ENCODE data around the gene BFSP1.

The BFSP1 gene

DNA sequence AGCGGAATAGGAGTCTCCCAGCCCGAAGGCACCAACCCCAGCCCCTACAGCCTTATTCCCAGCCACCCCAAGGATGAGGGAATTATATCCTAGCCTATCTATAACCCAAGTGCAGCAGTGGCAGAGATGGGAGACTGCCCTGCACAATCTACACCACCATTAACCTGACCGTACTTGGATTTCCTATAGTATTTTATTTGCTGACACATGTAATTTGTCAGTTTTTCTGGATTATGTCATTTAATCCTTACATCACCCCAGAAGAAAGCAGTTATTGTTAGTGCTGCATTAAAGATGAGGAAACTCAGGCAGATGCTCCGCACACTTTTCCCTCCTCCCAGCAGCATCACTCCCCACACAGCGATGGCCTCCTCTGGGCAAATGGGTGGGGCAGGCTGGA lies 6.0 kb downstream of the BFSP1 start:
- no peaks in the 10 kb centered on the region for H3K4me1 ChIP-seq (ENCODE audit: control insufficient read depth, insufficient read depth, low read length)
- TF ChIP-seq SETDB1 (IDR thresholded peaks at IDR 0.05; ENCODE audit: insufficient read length, low read length), result no peak
- TF ChIP-seq, protein P1, sequence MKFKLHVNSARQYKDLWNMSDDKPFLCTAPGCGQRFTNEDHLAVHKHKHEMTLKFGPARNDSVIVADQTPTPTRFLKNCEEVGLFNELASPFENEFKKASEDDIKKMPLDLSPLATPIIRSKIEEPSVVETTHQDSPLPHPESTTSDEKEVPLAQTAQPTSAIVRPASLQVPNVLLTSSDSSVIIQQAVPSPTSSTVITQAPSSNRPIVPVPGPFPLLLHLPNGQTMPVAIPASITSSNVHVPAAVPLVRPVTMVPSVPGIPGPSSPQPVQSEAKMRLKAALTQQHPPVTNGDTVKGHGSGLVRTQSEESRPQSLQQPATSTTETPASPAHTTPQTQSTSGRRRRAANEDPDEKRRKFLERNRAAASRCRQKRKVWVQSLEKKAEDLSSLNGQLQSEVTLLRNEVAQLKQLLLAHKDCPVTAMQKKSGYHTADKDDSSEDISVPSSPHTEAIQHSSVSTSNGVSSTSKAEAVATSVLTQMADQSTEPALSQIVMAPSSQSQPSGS (tag by site-specific recombination; IDR thresholded peaks at IDR 0.05; ENCODE audit: low read depth), result 0 out of 2 replicates have a peak, but pooled peaks have one; percentile 15
- ChIA-PET POLR2A (no interaction called here), CTCF (interaction anchor here (1.2 kb wide), 1 partner anchor 8 kb away, joined by 3 read pairs; no protein-coding TSS in a partner anchor)
- no peak overlapping the region for H3K4me3 ChIP-seq (ENCODE audit: low read depth, low read length)
- no peaks in the 10 kb centered on the region for H3K9me3 ChIP-seq (ENCODE audit: control insufficient read depth, insufficient read depth, low read depth, low read length)
- H3K36me3 ChIP-seq (ENCODE audit: control insufficient read depth in 2 of 2, insufficient read depth in 1 of 2, low read length in 2 of 2), result no peaks in the 10 kb centered on the region
- no peak overlapping the region for H3K27ac ChIP-seq (ENCODE audit: extremely low read depth, low read depth, low read length)

DNA sequence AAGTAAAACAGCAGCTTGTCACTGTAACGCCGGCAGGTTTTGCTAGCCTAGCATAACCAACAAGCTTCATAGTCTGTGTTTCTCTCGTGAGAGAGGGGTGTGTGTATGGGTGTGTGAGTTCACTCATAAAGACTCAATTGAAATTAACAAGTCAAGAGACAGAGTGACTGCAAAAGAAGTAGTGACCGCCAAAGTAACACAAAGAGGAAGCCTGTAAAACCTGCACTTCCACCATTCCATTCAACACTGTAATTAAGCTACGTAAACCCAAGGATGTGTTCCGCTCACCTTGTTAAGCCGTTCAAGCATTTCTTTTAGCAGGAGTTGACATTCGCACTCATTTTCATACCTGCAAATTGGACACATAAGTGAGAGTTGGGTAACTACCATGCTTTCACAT lies 6.6 kb downstream of the BFSP1 start:
- ChIA-PET POLR2A (no interaction called here), CTCF (interaction anchor here (1.2 to 1.5 kb wide), 2 partner anchors 8 to 21 kb away, joined by 3 read pairs; no protein-coding TSS in a partner anchor)
- Histone ChIP-seq H3K4me3 (ENCODE audit: low read depth, low read length) (no peak overlapping the region), H3K27ac (ENCODE audit: extremely low read depth, low read depth, low read length) (no peak overlapping the region), H3K9me3 (ENCODE audit: control insufficient read depth, insufficient read depth, low read depth, low read length) (no peaks in the 10 kb centered on the region), H3K4me1 (ENCODE audit: control insufficient read depth, insufficient read depth, low read length) (no peaks in the 10 kb centered on the region), H3K36me3 (ENCODE audit: control insufficient read depth in 2 of 2, insufficient read depth in 1 of 2, low read length in 2 of 2) (no peaks in the 10 kb centered on the region)
- TF ChIP-seq ZNF311 (tag by site-specific recombination; IDR thresholded peaks at IDR 0.05; ENCODE audit: borderline replicate concordance), result no peak
- TF ChIP-seq, protein P2, sequence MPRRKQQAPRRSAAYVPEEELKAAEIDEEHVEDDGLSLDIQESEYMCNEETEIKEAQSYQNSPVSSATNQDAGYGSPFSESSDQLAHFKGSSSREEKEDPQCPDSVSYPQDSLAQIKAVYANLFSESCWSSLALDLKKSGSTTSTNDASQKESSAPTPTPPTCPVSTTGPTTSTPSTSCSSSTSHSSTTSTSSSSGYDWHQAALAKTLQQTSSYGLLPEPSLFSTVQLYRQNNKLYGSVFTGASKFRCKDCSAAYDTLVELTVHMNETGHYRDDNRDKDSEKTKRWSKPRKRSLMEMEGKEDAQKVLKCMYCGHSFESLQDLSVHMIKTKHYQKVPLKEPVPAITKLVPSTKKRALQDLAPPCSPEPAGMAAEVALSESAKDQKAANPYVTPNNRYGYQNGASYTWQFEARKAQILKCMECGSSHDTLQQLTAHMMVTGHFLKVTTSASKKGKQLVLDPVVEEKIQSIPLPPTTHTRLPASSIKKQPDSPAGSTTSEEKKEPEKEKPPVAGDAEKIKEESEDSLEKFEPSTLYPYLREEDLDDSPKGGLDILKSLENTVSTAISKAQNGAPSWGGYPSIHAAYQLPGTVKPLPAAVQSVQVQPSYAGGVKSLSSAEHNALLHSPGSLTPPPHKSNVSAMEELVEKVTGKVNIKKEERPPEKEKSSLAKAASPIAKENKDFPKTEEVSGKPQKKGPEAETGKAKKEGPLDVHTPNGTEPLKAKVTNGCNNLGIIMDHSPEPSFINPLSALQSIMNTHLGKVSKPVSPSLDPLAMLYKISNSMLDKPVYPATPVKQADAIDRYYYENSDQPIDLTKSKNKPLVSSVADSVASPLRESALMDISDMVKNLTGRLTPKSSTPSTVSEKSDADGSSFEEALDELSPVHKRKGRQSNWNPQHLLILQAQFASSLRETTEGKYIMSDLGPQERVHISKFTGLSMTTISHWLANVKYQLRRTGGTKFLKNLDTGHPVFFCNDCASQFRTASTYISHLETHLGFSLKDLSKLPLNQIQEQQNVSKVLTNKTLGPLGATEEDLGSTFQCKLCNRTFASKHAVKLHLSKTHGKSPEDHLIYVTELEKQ (tag by site-specific recombination; IDR thresholded peaks at IDR 0.05; ENCODE audit: borderline replicate concordance), result no peak
- TF ChIP-seq ZNF664 (tag by site-specific recombination; IDR thresholded peaks at IDR 0.05), result no peak
- TF ChIP-seq ZNF133 (tag by site-specific recombination; IDR thresholded peaks at IDR 0.05), result no peak
- TF ChIP-seq ZNF747 (tag by site-specific recombination; IDR thresholded peaks at IDR 0.05), result no peak
- no peak for TF ChIP-seq ZBTB10 (tag by site-specific recombination; IDR thresholded peaks at IDR 0.05)
- TF ChIP-seq ZNF404 (tag by site-specific recombination; IDR thresholded peaks at IDR 0.05), result no peak
- no peak for TF ChIP-seq ZNF514 (tag by site-specific recombination; IDR thresholded peaks at IDR 0.05)
- no peak for TF ChIP-seq ZNF48 (tag by site-specific recombination; IDR thresholded peaks at IDR 0.05)
- no peak for TF ChIP-seq ZNF610 (tag by site-specific recombination; IDR thresholded peaks at IDR 0.05; ENCODE audit: borderline replicate concordance)
- TF ChIP-seq ZNF473 (tag by site-specific recombination; IDR thresholded peaks at IDR 0.05), result no peak
- TF ChIP-seq ZNF623 (tag by site-specific recombination; IDR thresholded peaks at IDR 0.05), result no peak
- no peak for TF ChIP-seq MEIS1 (CRISPR knock-in tag; IDR thresholded peaks at IDR 0.05; ENCODE audit: borderline replicate concordance)
- no peak for TF ChIP-seq ZNF629 (tag by site-specific recombination; IDR thresholded peaks at IDR 0.05)
- TF ChIP-seq MYNN (tag by site-specific recombination; IDR thresholded peaks at IDR 0.05; ENCODE audit: borderline replicate concordance), result no peak
- TF ChIP-seq ZFP41 (tag by site-specific recombination; IDR thresholded peaks at IDR 0.05; ENCODE audit: borderline replicate concordance), result no peak
